Measurements from ENCODE around the gene TSEN34. TPM values are rescaled to one million over a fixed set of nuclear protein-coding genes. Genes with fewer than 3 reads are reported as not detected.

TSEN34 gene
- total RNA-seq: 34.3 and 37.2 TPM in 2 replicates

GRCh38 chr19:54191011-54191810, at the start of gene TSEN34:
Gene TSEN34 (plus strand): TSS chr19:54191308. CDS start chr19:54191365, 57 bp downstream.

DNA sequence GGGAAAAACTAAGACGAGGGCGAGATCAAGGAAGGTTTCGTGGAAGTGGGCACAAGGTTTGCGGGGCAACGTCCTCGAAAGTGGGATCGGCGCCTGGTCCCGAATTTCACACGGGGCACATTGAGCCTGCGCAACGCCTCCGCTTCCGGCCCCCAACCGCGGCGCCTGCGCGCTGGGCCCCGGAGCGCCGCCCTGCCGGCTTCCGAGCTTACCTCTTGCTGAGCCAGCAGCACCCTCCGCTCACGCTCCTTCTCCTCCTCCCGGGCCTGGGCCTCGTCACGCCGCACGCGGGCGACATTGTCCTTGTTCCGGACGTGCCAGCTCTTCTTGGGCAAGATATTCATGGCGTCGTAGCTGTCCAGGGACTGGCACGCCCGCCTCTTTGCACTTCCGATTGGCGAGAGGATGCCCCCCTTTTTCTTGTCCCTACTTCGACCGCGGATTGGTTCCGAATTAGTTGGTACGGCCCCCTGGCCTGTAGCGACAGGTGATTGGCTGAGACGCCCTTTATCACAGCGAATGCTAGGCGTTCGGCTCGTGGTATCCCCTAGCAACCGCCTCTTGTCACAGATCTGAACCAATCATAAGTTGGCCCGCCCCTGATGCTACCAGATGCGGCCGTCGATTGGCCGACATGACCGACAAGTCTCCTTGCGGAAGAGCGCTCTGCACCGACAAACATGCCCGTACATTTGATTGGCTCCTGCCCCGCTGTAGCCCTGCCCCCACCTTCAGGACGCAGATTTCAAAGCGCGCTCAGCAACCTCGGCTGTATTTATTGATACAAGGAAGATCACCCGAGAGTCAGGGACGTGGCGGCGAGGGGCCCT, 31.5 kb upstream of the TSEN34 start, which contains the start of gene LENG1:
TSS of gene LENG1 (minus strand) at position 370 of the 830 bp plus-strand sequence. CDS start at position 344, 26 bp downstream.

GRCh38 chr19:54172471-54173358, 18.4 kb upstream of the TSEN34 start, which contains the start of gene TMC4:
Gene TMC4 (minus strand): TSS chr19:54173160. CDS start chr19:54173117, 43 bp downstream.

GRCh38 chr19:54189145-54189734, 1.9 kb upstream of the TSEN34 start, which contains the start of gene MBOAT7:
Gene MBOAT7 (minus strand): TSS chr19:54189580. CDS start chr19:54188508, 1,072 bp downstream.

DNA sequence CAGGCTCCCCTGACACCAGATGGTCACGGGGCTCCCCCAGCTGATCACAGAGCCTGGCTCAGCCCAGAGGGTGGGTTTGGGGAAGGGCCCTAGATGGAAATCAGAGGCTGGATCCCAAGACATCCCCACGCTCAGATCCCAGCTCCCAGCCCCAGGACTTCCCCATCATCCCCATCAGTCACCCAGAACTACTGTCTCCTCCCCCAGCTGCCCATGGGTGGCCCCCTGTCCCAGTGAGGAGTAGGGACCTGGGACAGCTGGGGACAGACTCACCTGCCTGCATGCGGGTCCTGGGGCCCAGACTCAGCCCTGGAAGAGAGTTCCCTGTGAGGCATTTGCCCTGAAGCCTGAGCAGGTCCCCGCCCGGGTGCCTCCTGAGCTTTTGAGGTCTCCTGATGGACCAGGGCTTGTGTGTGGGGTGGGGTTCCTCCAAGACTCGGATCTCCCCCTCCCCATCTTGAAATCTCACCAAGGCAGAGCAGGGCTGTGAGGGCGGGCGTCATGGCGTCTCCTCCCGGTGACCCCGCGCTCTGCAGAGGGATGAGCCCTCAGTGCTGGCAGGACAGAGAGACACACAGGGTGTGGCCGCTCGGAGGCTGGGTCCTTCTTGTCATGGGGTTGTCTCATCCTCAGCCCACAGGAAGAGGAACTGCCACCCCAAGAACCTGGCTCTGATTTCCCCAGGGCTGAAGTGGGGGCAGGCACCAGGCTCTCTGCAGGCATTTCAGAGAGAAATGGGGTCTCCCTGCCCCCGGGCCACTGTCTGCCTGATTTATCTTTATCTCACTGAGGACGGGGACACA, 31.6 kb downstream of the TSEN34 start, which contains the start of gene LILRB3:
TSS of gene LILRB3 (minus strand) at position 534 of the 803 bp plus-strand sequence. CDS start at position 503, 31 bp downstream.

GRCh38 chr19:54242646-54243045, 51.5 kb downstream of the TSEN34 start, which contains the start of gene LILRA6:
Gene LILRA6 (minus strand): TSS chr19:54242790.

Other genes with a start within 250 kb of the TSEN34 start
- not detected in 2 replicates for gene CACNG8, start 228.4 kb upstream of the TSEN34 start, total RNA-seq
- gene CACNG6, start 199.7 kb upstream of the TSEN34 start, total RNA-seq: not detected in 2 replicates
- not detected in 2 replicates for gene VSTM1, start 127.4 kb upstream of the TSEN34 start, total RNA-seq
- not detected in 2 replicates for gene TARM1, start 109.9 kb upstream of the TSEN34 start, total RNA-seq
- gene OSCAR, start 90.5 kb upstream of the TSEN34 start, total RNA-seq: 0.11 and 0.39 TPM in 2 replicates
- gene NDUFA3, start 88.5 kb upstream of the TSEN34 start, total RNA-seq: 8.8 and 12.0 TPM in 2 replicates
- 8.4 and 9.1 TPM in 2 replicates for gene TFPT, start 75.7 kb upstream of the TSEN34 start, total RNA-seq
- gene PRPF31, start 75.6 kb upstream of the TSEN34 start, total RNA-seq: 36.2 and 39.2 TPM in 2 replicates
- 6.9 and 9.7 TPM in 2 replicates for gene CNOT3, start 53.5 kb upstream of the TSEN34 start, total RNA-seq
- 3.9 and 5.7 TPM in 2 replicates for gene LENG1, start 31.6 kb upstream of the TSEN34 start, total RNA-seq
- gene TMC4, start 18.1 kb upstream of the TSEN34 start, total RNA-seq: 1.0 TPM in 1 of 2 replicates, not detected in the other
- gene MBOAT7, start 1.7 kb upstream of the TSEN34 start, total RNA-seq: 25.2 and 25.8 TPM in 2 replicates
- gene RPS9, start 9.6 kb downstream of the TSEN34 start, total RNA-seq: 1,386 and 1,444 TPM in 2 replicates
- not detected in 2 replicates for gene LILRB3, start 31.7 kb downstream of the TSEN34 start, total RNA-seq
- gene LILRA6, start 51.5 kb downstream of the TSEN34 start, total RNA-seq: not detected in 2 replicates
- gene LILRB5, start 66.0 kb downstream of the TSEN34 start, total RNA-seq: not detected in 2 replicates
- not detected in 2 replicates for gene LILRB2, start 89.8 kb downstream of the TSEN34 start, total RNA-seq
- 0.22 TPM in 1 of 2 replicates, not detected in the other for gene LILRA5, start 121.9 kb downstream of the TSEN34 start, total RNA-seq
- gene LILRA4, start 147.9 kb downstream of the TSEN34 start, total RNA-seq: not detected in 2 replicates
- not detected in 2 replicates for gene LAIR1, start 173.6 kb downstream of the TSEN34 start, total RNA-seq
- gene TTYH1, start 224.2 kb downstream of the TSEN34 start, total RNA-seq: not detected in 2 replicates